PFSK-1 (cell line): ENCODE results near the gene SPRR2A.

Source experiments
- FOXP2 ChIP-seq: optimal IDR thresholded peaks from 2 replicates; pipeline ENCODE3; 2011; ENCODE audit warnings: borderline replicate concordance, control low read depth, inconsistent platforms; ENCODE audit not compliant: insufficient read depth; ENCODE audit errors: extremely low read length, extremely low read depth
- POLR2AphosphoS5 ChIP-seq: IDR thresholded peaks from 2 replicates; pipeline ENCODE4 v1.6.1; 2012; ENCODE audit warnings: low read depth, mild to moderate bottlenecking, control low read depth, low read length, moderate library complexity
- SIN3A ChIP-seq: IDR thresholded peaks from 2 replicates; pipeline ENCODE4 v1.6.1; 2012; ENCODE audit warnings: mild to moderate bottlenecking, low read length, moderate library complexity, borderline replicate concordance; ENCODE audit not compliant: insufficient read depth
- TAF1 ChIP-seq: IDR thresholded peaks from 2 replicates; pipeline ENCODE4 v1.6.1; 2012; ENCODE audit warnings: low read length, control low read depth, borderline replicate concordance; ENCODE audit not compliant: insufficient read depth
- TF ChIP-seq, protein P1 (sequence below), 2 experiments: IDR thresholded peaks; 2 replicates each; pipeline versions ENCODE4 v1.6.1 to v1.8.0; 2011 to 2012; ENCODE audit warnings: low read depth in 2 of 2, low read length in 2 of 2, control low read depth in 1 of 2, inconsistent platforms in 1 of 2, mild to moderate bottlenecking in 1 of 2, moderate library complexity in 1 of 2; ENCODE audit not compliant: insufficient read depth in 1 of 2

Gene SPRR2A

GRCh38 chr1:153058826-153059784 lies 1.8 kb upstream of the SPRR2A start:
- TF ChIP-seq POLR2AphosphoS5 (no peak), FOXP2 (no peak), TAF1 (no peak), SIN3A (no peak)
- TF ChIP-seq, protein P1, sequence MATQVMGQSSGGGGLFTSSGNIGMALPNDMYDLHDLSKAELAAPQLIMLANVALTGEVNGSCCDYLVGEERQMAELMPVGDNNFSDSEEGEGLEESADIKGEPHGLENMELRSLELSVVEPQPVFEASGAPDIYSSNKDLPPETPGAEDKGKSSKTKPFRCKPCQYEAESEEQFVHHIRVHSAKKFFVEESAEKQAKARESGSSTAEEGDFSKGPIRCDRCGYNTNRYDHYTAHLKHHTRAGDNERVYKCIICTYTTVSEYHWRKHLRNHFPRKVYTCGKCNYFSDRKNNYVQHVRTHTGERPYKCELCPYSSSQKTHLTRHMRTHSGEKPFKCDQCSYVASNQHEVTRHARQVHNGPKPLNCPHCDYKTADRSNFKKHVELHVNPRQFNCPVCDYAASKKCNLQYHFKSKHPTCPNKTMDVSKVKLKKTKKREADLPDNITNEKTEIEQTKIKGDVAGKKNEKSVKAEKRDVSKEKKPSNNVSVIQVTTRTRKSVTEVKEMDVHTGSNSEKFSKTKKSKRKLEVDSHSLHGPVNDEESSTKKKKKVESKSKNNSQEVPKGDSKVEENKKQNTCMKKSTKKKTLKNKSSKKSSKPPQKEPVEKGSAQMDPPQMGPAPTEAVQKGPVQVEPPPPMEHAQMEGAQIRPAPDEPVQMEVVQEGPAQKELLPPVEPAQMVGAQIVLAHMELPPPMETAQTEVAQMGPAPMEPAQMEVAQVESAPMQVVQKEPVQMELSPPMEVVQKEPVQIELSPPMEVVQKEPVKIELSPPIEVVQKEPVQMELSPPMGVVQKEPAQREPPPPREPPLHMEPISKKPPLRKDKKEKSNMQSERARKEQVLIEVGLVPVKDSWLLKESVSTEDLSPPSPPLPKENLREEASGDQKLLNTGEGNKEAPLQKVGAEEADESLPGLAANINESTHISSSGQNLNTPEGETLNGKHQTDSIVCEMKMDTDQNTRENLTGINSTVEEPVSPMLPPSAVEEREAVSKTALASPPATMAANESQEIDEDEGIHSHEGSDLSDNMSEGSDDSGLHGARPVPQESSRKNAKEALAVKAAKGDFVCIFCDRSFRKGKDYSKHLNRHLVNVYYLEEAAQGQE (IDR thresholded peaks at IDR 0.05; ENCODE audit: insufficient read depth in 1 of 2, low read depth in 2 of 2, low read length in 2 of 2) = no peak

GRCh38 chr1:153058154-153058553 lies 842 bp upstream of the SPRR2A start:
- no peak for TF ChIP-seq TAF1
- TF ChIP-seq, protein P1 (IDR thresholded peaks at IDR 0.05; ENCODE audit: insufficient read depth in 1 of 2, low read depth in 2 of 2, low read length in 2 of 2) = no peak
- TF ChIP-seq SIN3A = no peak
- no peak for TF ChIP-seq POLR2AphosphoS5
- TF ChIP-seq FOXP2 = no peak

DNA sequence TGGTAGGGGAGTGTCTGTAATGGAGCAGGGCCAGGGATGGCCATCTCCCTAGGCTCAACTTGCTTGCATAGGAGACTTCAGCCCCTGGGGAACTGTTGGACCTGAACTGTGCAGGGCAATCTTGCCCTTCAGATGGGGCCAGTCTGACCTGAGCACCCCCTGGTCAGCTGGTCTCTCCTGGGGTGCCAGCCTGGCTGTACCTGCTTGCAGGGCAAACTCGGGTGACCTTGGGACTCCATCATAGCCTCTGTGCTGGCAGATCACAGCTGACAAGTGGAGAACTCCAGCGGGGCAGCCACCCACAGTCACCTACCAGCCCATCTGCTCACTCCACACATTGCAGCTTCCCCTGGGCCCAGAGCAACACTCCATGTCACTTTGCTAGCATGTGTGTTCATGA lies 8.1 kb downstream of the SPRR2A start:
- no peak for TF ChIP-seq FOXP2
- TF ChIP-seq POLR2AphosphoS5 = no peak
- TF ChIP-seq TAF1 = no peak
- TF ChIP-seq, protein P1 (IDR thresholded peaks at IDR 0.05; ENCODE audit: insufficient read depth in 1 of 2, low read depth in 2 of 2, low read length in 2 of 2) = no peak
- TF ChIP-seq SIN3A = no peak

GRCh38 chr1:153040950-153041631 lies 16.2 kb downstream of the SPRR2A start, which contains the start of gene SPRR2D:
Gene SPRR2D, minus strand, starts transcription at chr1:153041120. Its CDS starts 774 bp downstream, at chr1:153040346.
- TF ChIP-seq POLR2AphosphoS5 (no peak), FOXP2 (no peak), SIN3A (no peak), TAF1 (no peak)
- TF ChIP-seq, protein P1 (IDR thresholded peaks at IDR 0.05; ENCODE audit: insufficient read depth in 1 of 2, low read depth in 2 of 2, low read length in 2 of 2) = no peak
